ENCODE measurements around the gene URI1. TPM values are rescaled to one million over a fixed set of nuclear protein-coding genes. Genes with fewer than 3 reads are reported as not detected.

Gene URI1, protein sequence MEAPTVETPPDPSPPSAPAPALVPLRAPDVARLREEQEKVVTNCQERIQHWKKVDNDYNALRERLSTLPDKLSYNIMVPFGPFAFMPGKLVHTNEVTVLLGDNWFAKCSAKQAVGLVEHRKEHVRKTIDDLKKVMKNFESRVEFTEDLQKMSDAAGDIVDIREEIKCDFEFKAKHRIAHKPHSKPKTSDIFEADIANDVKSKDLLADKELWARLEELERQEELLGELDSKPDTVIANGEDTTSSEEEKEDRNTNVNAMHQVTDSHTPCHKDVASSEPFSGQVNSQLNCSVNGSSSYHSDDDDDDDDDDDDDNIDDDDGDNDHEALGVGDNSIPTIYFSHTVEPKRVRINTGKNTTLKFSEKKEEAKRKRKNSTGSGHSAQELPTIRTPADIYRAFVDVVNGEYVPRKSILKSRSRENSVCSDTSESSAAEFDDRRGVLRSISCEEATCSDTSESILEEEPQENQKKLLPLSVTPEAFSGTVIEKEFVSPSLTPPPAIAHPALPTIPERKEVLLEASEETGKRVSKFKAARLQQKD
- total RNA-seq (2022; extraction: Qiagen RNA extraction; ENCODE audit: low read depth), result 91.3 to 105 TPM (median 95.5 TPM) in 5 replicates

DNA sequence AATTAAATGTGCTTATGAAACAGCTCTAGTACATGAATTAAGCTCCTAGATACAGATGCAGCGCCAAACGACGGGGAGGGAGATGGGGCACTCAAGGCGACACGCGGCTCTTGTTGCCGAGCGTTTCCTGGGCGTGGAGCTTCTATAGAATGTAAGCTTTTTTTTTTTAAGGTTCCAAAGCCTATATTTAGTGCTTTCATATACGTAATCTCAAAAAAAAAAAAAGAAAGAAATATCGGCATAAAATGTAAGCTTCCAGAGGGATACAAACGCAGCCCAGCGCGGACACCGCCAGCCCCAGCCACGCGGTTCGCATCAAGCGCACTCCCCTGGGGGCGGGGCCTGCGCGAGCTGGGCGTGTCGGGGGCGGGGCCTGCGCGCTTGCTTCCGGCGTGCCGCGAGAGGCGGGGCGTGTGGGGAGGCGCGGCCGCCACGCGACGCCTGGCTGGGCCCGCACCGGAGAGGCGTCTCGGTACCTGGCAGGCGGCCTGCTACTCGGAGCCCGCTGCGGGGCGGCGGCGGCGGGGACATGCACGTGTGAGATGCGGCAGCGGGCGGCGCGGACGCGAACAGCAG, at the start of gene URI1:
Gene URI1, plus strand, starts transcription at position 412 of the 576 bp plus-strand sequence. CDS start 309 bp downstream, outside the sequence.

Other genes starting within 250 kb of the URI1 start
- 36.9 to 52.0 TPM (median 49.1 TPM) in 5 replicates for gene C19orf12, start 227.0 kb upstream of the URI1 start, total RNA-seq (2022; extraction: Qiagen RNA extraction; ENCODE audit: low read depth)
- 25.8 to 32.8 TPM (median 27.8 TPM) in 5 replicates for gene CCNE1, start 130.2 kb upstream of the URI1 start, total RNA-seq (2022; extraction: Qiagen RNA extraction; ENCODE audit: low read depth)